ENCODE results near the gene LRP2.
"Not testable (repeated sequence)": the region's sequence is repeated elsewhere in the genome, so short reads cannot be mapped to it uniquely, and the experiment has no call there.

The LRP2 gene

DNA sequence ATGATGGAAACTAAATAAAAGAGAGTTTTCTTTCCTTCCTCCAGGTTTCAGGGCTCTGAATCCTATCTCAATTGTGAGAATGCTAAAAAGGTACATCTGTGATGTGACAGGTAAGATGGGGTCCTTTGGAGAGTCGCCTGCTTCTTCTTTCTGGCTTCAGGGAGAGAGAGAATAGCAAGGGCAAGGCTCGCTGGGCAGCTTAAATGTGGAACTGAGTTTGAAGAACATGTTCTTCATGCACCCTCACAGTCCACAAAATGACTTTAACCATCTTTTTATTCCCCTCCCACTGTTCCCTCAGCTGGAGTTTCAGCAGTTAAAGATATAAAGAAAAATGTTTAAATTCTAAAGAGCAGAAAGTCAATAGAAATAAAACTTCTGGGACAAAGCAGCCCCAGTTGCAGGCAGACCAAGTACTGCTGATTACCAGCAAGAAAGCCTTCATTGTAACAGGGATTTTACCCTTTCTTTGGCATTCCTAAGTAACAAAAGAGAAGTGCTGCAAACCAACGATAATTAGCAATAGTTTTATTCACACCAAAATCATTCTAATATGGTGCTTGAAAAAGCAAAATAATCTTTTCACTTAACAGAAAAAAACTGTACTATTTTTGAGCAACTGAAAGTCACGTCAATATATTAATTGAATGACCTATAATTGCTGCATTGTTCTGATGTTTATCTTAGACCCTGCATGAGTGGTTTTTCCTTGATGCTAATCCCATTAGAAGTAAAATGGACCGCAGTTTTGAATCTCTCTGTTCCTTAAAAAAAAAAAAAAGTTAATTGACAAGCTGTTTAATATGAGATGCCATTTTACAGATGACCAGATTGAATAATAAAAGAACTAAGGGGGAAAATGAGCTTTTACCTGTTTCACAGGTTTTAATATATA lies 61.5 kb downstream of the LRP2 start:
- no peak for DNase-seq

DNA sequence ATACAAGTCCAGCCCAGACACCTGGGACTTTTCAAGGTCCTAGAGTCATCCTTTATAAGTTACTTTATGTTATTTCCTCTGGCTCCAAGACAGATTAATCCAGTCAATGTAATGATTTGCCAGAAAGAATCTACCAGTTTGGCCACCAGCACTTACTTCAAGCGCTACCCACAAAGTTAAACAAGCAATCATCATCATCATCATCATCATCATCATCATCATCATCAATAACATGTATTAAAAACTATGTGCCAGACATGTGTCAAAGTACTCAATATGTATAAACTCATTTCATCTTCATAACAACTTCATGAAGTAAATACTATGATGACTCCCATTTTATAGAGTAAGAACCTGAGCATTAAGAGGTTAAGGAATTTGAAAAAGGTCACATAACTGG lies 64.3 kb downstream of the LRP2 start:
- no peak for DNase-seq

DNA sequence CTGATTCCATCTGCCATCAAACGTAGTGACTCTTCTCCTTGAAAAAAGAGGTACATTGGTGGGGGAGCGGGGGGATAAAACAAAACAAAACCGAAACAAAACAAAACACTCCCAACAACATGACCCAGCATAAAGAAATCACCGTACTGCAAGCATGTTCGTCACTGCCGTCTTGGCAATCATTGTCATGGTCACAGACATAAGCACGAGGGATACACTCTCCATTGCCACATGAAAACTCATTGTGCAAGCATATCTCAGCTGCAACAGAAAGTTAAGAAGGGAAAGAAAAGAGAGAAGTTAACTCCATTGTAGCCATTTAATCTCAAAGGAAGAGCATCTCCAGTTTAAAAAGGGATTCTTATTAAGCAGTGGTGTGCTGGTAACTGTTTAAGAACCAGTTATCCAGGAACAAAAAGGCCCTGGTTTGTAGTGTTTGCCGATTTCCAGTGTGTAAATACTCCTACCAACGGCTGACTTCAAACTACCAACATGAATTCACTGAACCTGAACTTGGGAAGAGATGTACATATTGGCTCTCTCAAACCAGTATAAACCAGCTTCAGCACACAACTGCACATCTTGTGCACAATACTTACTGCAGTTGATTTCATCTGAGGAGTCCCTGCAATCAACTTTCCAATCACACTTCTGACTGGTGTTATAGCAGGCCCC lies 68.2 kb downstream of the LRP2 start:
- peak; percentile 18 to 62 for DNase-seq

DNA sequence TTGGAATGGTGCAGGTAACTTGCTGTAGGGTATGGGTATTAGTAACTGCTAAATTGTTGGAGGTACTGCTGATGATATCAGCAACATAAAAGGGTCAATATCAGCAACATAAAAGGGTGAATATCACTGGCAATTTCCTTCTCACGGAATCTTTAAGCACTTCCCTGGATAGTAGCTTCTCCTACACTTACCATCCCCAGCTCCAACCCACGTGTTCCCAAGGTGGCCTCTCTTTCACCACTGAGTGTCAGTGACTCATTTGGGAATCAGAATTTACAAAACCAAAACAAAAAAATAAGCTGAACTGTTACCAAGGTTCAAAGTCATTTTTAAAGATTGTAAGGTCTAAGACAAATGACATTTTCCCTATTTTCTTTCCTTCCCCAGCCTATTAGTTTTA lies 70.8 kb downstream of the LRP2 start:
- no peak for DNase-seq

DNA sequence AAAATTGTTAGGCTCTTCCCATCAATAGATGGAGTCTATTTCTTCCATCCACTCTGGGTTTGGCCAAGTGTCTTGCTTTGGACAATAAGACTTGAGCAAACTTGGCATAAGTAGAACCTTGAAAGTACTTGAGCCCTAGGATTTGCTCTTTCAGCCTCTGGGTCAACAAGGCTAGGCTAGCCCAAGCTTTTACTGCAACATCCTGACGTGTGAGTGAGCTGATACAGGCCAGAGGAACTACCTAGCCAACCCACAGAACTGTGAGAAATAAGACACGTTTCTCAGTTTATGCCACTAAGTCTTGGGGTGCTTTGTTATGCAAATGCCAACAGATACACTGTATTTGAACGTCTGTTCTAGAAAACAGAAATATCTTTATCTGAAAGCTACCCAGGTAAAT lies 71.9 kb downstream of the LRP2 start:
- no peak for DNase-seq

GRCh38 chr2:169287666-169288065 lies 74.7 kb downstream of the LRP2 start:
- no peak for DNase-seq

DNA sequence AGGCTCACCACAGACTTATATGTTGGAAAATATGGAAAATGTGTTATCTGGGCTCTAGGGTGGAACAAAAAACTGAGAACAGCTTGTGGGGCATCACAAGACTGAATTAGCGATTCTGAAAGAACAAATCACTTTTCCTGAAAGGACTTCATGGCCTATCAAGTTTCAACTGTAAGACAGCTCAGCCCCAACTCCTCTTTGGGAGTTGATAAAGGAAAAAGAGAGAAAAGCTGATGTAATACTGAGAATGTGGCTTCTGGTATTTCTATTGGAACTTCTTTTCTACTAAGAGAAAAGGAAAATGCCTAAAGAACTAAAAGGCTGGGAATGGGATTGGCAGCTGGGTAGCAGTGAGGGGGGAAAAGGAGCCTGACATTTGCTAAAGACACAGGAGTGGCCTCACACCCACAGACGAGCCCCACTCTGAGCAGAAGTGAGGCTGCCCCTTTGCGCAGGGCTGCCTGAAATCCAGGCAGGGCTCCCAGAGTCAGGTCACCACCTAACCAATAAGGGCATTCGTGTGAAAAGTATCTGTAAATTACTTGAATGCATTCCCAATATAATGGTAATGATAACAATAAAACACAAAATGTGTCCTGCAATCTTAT lies 75.6 kb downstream of the LRP2 start:
- DNase-seq, result no peak

- no peak for DNase-seq
Measured at GRCh38 chr2:169285531-169286235, 76.7 kb downstream of the LRP2 start.

DNA sequence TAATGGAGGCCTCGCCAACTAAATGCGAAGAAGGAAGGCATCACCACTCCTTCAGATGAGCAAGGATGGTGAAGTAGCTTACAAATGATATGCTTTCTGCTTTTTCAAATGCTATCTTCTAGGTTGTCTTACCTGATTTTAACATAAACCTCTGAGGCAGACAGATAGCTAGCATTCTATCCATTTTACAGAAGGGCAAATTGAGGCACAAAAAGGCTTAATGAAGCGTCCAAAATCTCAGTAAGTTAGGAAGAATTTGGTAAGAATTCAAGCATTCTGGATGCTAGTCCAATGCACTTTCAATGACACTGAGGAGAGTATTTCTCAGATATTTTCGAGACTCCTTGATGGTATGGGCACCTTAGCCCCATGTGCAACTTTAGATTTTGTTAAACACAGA lies 81.8 kb downstream of the LRP2 start:
- no peak for DNase-seq

- DNase-seq, result peak; percentile 18 to 47
Measured at GRCh38 chr2:169275696-169276444, 86.5 kb downstream of the LRP2 start.

- no peak for DNase-seq
Measured at GRCh38 chr2:169272010-169272409, 90.3 kb downstream of the LRP2 start.

DNA sequence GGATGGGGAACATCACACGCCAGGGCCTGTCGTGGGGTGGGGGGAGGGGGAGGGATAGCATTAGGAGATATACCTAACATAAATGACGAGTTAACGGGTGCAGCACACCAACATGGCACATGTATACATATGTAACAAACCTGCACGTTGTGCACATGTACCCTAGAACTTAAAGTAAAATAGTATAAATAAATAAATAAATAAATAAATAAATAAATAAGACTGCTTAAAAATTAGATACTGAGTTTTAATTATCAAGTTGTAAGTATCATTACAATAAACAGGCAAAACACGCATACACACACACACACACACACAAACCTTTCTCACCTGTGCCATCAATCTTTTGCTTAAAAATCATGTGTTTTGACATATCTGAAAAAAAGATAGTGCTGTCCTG lies 91.8 kb downstream of the LRP2 start:
- DNase-seq, result not testable (repeated sequence)

DNA sequence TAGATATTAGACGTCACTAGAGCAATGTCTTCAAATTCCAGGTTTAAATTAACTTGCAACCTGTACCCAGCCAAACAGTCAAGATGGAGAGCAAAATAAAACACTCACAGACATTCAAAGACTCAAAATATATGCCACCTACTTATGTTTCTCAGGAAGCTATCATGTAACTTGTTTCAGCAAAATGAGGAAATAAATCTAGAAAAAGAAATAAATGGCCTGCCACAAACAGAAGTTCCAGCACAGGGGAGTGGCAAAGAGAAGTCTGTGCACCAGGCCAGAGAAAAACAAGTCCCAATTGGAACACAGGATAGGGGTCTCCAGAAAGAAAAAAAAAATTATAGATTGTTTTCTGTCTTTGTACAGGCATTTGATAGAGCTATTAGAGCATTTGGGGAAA lies 96.7 kb downstream of the LRP2 start:
- peak; percentile 19 to 30 for DNase-seq

GRCh38 chr2:169260846-169261642 lies 101.3 kb downstream of the LRP2 start:
- DNase-seq, result no peak

DNA sequence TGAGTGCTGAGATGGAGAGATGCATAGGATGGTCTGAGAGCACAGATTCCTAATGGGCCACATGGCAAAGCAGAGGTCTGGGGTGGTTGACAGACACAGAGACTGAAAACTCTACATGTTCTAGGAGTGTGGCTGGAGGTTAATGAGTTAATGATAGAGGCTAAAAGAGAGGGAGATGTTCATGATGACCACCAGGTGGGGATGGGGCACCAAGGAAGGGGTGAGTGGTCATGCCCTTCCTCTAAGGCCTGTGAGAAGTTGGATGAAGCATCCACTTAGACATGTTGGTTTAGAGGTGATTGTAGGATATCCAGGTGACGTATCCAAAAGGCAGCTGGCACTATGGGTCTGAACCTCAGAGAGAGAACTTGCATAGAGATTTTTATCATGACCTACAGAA lies 102.1 kb downstream of the LRP2 start:
- DNase-seq, result no peak

GRCh38 chr2:169259402-169259801 lies 102.9 kb downstream of the LRP2 start:
- DNase-seq, result no peak

DNA sequence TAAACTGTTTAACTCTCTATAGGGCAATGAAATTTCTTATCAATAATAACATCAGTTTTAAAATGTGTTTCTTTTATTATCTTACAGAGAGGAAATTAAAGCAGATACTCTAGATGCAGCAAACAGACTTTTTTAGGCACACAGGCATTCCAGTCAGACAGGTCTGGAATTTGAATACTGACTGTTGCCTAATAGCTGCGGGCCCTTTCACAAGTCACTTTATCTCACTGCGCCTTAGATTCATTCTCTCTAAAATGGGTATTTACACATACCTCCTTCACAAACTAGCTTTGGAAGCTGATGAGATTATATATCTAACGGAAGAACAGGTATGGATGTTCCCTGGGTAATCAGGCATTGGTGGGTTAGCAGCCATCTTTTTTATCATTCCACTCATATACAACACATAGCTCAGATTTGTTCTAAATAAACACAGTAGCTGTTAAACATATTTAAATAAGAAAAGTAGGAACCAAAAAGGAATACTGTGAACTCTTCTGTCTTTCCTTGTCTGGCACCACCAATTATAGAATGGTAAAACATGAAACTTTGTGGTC lies 104.2 kb downstream of the LRP2 start:
- no peak for DNase-seq

DNA sequence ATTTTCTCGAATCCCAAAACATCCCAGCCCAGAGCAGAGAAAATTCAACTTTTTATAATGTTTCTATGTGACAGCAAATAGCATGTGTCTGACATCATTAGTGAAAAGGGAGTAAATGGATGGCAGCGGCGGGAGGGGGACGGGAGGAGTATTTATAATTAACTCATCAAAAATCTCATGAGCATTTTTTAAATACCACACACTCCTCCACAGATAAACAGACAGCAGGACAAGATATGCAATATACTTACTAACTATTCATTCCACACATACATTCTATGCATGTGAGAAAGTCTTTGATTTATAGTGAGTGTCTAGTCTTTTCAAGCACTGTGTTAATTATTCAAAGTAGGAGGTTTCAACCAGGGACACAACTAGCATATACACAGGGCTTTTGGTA lies 107.6 kb downstream of the LRP2 start:
- no peak for DNase-seq

DNA sequence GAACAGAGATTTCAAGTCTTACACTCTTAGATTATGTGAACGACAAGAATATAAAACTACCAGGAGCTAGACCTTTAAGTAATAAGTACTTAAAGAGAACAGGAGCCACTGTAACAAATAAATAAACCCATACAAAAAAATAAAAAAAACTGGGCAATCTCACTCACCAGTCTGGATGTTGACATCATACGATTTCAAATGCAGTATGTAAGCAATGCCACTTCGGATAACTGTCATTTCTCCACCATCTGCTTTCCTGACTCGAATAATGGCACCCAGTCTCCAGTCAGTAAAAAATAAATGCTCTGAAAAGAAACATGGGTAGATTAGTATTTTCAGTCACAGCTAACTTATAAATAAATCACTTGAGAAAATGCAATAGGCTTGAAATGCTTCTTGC lies 115.1 kb downstream of the LRP2 start:
- no peak for DNase-seq

DNA sequence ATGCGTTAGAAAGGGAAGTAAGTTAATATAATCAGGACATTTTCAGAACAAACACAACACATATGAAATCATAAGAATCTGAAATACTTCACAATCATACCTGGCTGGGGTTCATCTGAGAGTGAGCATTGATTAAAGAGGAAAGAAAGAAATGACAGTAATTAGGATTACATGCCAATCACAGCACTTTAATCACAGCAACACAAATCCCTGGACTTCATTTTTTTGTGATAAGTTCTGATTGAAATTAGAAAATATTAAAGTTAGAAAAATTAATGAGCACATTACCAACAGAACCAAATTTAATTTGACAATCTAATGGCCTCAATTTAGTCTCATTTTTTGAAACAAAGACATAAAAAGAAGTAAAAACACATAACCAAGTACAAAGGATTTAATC lies 121.9 kb downstream of the LRP2 start:
- no peak for DNase-seq

- DNase-seq, result no peak
Measured at GRCh38 chr2:169237939-169238338, 124.4 kb downstream of the LRP2 start.

All from inflammatory macrophage treated with lipopolysaccharide for 1 hour (primary cell).